HepG2 (cell line): ENCODE measurements around the gene GALP.
"Not testable (repeated sequence)": the region's sequence is repeated elsewhere in the genome, so short reads cannot be mapped to it uniquely, and the experiment has no call there.

Experiments used
- CTCF ChIP-seq: sonication (generic); formaldehyde crosslinking; IDR thresholded peaks from 2 replicates; pipeline ENCODE4 v1.5.0; 2020; ENCODE audit warnings: mild to moderate bottlenecking, missing genetic modification reagents, moderate library complexity
- ETS1 ChIP-seq: sonication (generic); formaldehyde crosslinking; IDR thresholded peaks from 2 replicates; pipeline ENCODE4 v1.4.0; 2020; ENCODE audit warnings: missing genetic modification reagents
- FOXM1 ChIP-seq: sonication (generic); formaldehyde crosslinking; IDR thresholded peaks from 2 replicates; pipeline ENCODE4 v1.5.0; 2020; ENCODE audit warnings: missing genetic modification reagents
- HOXD1 ChIP-seq: sonication (generic); formaldehyde crosslinking; IDR thresholded peaks from 2 replicates; pipeline ENCODE4 v1.5.0; 2020; ENCODE audit warnings: missing genetic modification reagents
- PREB ChIP-seq: sonication (generic); formaldehyde crosslinking; IDR thresholded peaks from 2 replicates; pipeline ENCODE4 v1.4.0; 2020; ENCODE audit warnings: missing genetic modification reagents
- PRMT3 ChIP-seq: sonication (generic); formaldehyde crosslinking; IDR thresholded peaks from 2 replicates; pipeline ENCODE4 v1.8.1; 2022; ENCODE audit warnings: low read depth, mild to moderate bottlenecking, moderate library complexity, missing genetic modification reagents, borderline replicate concordance
- RAD51 ChIP-seq: fragments of 450-650 bp; IDR thresholded peaks from 2 replicates; pipeline ENCODE4 v1.6.1; 2016; ENCODE audit warnings: borderline replicate concordance
- ZBTB26 ChIP-seq: IDR thresholded peaks from 2 replicates; pipeline ENCODE4 v1.6.1; 2016; ENCODE audit warnings: missing compliant biosample characterization, missing genetic modification reagents, borderline replicate concordance
- ZNF138 ChIP-seq: sonication (generic); formaldehyde crosslinking; IDR thresholded peaks from 2 replicates; pipeline ENCODE4 v1.5.0; 2020; ENCODE audit warnings: mild to moderate bottlenecking, low read depth, missing genetic modification reagents
- ZNF274 ChIP-seq: sonication (generic); formaldehyde crosslinking; IDR thresholded peaks from 2 replicates; pipeline ENCODE4 v1.5.1; 2020; ENCODE audit warnings: mild to moderate bottlenecking, missing genetic modification reagents

- not testable (repeated sequence) for TF ChIP-seq ZBTB26 (CRISPR knock-in tag); ZNF138 (CRISPR knock-in tag); CTCF (CRISPR knock-in tag); ZNF274 (CRISPR knock-in tag); ETS1; HOXD1 (CRISPR knock-in tag); RAD51; FOXM1 (CRISPR knock-in tag); PRMT3 (CRISPR knock-in tag); PREB (CRISPR knock-in tag)
Observed at GRCh38 chr19:56210036-56210435, 34.2 kb downstream of the GALP start.
